Body of pancreas (tissue), 4 donors: ENCODE results near the gene CREB5.

Source experiments
- POLR2A ChIP-seq, 3 donors: fragments of 450-650 bp; IDR thresholded peaks; one replicate each; pipeline ENCODE4 v1.6.1; 2016; ENCODE audit warnings: antibody characterized with exemption in 3 of 3, mild to moderate bottlenecking in 2 of 3
- TF ChIP-seq, protein P1 (sequence below), 7 experiments: fragments of 450-650 bp in 4 of 7; fragments of 200-600 bp in 3 of 7; sonication (generic) in 3 of 7; IDR thresholded peaks; one replicate each; pipeline ENCODE4 v1.5.1; 2016 to 2019; ENCODE audit warnings: antibody characterized with exemption in 7 of 7

DNA sequence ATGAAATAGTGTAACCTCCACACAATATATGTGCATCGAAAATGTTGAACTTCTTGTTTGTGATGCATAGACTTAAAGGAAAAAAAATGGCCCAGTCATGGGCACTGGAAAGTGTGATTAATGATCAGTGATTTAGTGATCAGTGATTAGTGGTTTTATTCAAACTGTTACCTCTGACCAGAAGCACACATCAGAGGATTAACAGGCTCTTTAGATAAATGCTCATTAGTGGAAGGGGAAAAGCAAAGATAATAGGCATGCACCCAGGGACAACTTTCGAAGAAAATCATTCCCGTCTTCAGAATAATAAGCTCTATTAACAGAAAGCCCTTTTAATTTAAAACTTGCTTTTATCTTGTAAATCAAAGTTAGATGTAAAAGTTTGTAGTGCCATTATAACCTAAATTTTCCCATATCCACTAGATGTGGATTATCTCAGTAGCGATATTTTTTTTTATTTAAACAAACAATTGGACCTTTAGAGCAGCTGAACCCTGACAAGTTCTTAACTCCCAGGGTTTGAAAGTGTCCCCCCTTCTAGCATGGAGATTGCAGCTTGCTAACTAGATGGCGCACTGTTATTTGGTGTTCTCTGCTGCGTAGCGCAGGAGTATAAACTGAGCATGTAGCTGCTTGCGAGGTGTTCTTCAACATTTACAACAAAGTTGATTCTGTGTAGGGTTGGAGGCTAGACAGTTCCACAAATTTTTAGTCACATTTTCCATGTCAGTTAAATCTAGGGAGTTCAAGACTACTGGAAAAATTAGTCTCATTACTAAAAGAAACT lies at the start of gene CREB5:
- TF ChIP-seq, protein P1, sequence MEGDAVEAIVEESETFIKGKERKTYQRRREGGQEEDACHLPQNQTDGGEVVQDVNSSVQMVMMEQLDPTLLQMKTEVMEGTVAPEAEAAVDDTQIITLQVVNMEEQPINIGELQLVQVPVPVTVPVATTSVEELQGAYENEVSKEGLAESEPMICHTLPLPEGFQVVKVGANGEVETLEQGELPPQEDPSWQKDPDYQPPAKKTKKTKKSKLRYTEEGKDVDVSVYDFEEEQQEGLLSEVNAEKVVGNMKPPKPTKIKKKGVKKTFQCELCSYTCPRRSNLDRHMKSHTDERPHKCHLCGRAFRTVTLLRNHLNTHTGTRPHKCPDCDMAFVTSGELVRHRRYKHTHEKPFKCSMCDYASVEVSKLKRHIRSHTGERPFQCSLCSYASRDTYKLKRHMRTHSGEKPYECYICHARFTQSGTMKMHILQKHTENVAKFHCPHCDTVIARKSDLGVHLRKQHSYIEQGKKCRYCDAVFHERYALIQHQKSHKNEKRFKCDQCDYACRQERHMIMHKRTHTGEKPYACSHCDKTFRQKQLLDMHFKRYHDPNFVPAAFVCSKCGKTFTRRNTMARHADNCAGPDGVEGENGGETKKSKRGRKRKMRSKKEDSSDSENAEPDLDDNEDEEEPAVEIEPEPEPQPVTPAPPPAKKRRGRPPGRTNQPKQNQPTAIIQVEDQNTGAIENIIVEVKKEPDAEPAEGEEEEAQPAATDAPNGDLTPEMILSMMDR (IDR thresholded peaks at IDR 0.05), result no peak
- no peak for TF ChIP-seq POLR2A (IDR thresholded peaks at IDR 0.05)
